Measurements from ENCODE around the gene C11orf21. TPM values are rescaled to one million over a fixed set of nuclear protein-coding genes. Genes with fewer than 3 reads are reported as not detected.
"Not testable (repeated sequence)": the region's sequence is repeated elsewhere in the genome, so short reads cannot be mapped to it uniquely, and the experiment has no call there.

Gene C11orf21
- total RNA-seq, 3 donors from 2014 or later = 0.33 to 1.0 (median 0.96) TPM

DNA sequence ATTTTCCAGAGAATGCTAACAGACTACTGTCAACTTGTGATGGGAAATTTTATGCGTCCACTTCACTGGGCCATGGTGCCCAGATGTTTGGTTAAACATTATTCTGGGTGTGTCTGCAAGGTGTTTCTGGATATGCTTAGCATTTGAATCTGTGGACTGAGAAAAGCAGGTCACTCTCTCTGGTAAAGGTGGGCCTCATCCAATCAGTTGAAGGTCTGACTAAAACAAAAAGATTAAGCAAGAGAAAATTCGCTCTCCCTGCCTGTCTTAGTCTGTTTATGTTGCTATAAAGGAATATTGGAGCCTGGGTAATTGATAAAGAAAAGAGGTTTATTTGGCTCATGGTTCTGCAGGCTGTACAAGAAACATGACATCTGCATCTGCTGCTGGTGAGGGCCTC is 43.3 kb upstream of the C11orf21 start:
- Histone ChIP-seq H3K9me3 (peaks cover 12 to 13% of the 10 kb centered on the region in 2 donors), H3K27ac (no peak overlapping the region), H3K4me1 (no peaks in the 10 kb centered on the region), H3K4me3 (no peak overlapping the region), H3K36me3 (no peaks in the 10 kb centered on the region), H3K27me3 (no peaks in the 10 kb centered on the region)
- intact Hi-C loops (cut with DNase I; ENCODE audit: low total_unique reads) = no loop called here
- TF ChIP-seq CTCF (IDR thresholded peaks at IDR 0.05) (no peak), POLR2AphosphoS5 (IDR thresholded peaks at IDR 0.05) (no peak), POLR2A (IDR thresholded peaks at IDR 0.05) (no peak)
- DNase-seq (ENCODE audit: low spot score in 2 of 2) = no peak

- H3K9me3 ChIP-seq = peaks cover 0 to 4% of the 10 kb centered on the region in 2 donors
- no peak for DNase-seq (ENCODE audit: low spot score in 2 of 2)
- intact Hi-C loops (cut with DNase I; ENCODE audit: low total_unique reads) = no loop called here
- H3K27me3 ChIP-seq = no peaks in the 10 kb centered on the region
- TF ChIP-seq CTCF (IDR thresholded peaks at IDR 0.05) (no peak), POLR2AphosphoS5 (IDR thresholded peaks at IDR 0.05) (no peak), POLR2A (IDR thresholded peaks at IDR 0.05) (no peak)
- H3K27ac ChIP-seq = no peak overlapping the region
- H3K4me1 ChIP-seq = no peaks in the 10 kb centered on the region
- H3K4me3 ChIP-seq = no peak overlapping the region
- no peaks in the 10 kb centered on the region for H3K36me3 ChIP-seq
These were observed 41.8 kb upstream of the C11orf21 start for GRCh38 chr11:2343502-2343901.

GRCh38 chr11:2342981-2343380 is 41.3 kb upstream of the C11orf21 start:
- no peak for TF ChIP-seq POLR2AphosphoS5 (IDR thresholded peaks at IDR 0.05)
- TF ChIP-seq POLR2A (IDR thresholded peaks at IDR 0.05) = no peak
- TF ChIP-seq CTCF (IDR thresholded peaks at IDR 0.05) = no peak
- Histone ChIP-seq H3K27me3 (no peaks in the 10 kb centered on the region), H3K36me3 (no peaks in the 10 kb centered on the region), H3K9me3 (peaks cover 0 to 4% of the 10 kb centered on the region in 2 donors), H3K27ac (no peak overlapping the region), H3K4me1 (no peaks in the 10 kb centered on the region), H3K4me3 (no peak overlapping the region)
- peak; percentile 43 to 48 for DNase-seq (ENCODE audit: low spot score in 2 of 2)
- intact Hi-C loops (cut with DNase I; ENCODE audit: low total_unique reads) = no loop called here

DNA sequence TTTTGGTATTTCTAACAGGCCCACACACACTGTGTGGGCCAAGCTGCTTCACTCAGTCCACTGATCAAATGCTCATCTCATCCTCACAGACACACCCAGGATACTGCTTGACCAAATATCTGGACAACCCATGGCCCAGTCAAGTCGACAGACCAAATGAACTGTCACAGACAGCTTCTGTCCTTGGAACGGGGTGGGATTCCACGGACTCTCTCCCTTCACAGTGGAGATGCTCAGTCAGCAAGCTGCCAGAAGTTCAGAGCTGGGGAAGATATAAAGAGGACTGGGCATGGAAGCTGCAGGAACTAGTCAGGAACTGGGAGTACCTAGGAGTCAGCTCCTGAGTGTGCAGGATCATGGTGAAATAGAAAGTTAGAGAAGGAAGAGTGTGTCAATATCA is 40.8 kb upstream of the C11orf21 start:
- intact Hi-C loops (cut with DNase I; ENCODE audit: low total_unique reads) = no loop called here
- Histone ChIP-seq H3K27me3 (no peaks in the 10 kb centered on the region), H3K9me3 (peaks cover 0 to 4% of the 10 kb centered on the region in 2 donors), H3K36me3 (no peaks in the 10 kb centered on the region), H3K4me1 (no peaks in the 10 kb centered on the region), H3K4me3 (no peak overlapping the region), H3K27ac (no peak overlapping the region)
- TF ChIP-seq POLR2AphosphoS5 (IDR thresholded peaks at IDR 0.05) = no peak
- TF ChIP-seq POLR2A (IDR thresholded peaks at IDR 0.05) = no peak
- no peak for TF ChIP-seq CTCF (IDR thresholded peaks at IDR 0.05)
- DNase-seq (ENCODE audit: low spot score in 2 of 2) = peak in 1 of 2 donors; percentile 22

DNA sequence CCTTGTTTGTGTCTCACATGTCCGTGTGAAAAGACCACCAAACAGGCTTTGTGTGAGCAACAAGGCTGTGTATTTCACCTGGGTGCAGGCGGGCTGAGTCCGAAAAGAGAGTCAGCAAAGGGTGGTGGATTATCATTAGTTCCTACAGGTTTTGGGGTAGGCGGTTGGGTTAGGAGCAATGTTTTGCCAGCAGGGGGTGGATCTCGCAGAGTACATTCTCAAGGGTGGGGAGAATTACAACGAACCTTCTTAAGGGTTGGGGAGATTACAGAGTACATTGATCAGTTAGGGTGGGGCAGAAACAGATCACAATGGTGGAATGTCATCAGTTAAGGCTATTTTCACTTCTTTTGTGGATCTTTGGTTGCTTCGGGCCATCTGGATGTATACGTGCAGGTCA is 37.0 kb upstream of the C11orf21 start:
- H3K4me3 ChIP-seq; intact Hi-C loops (cut with DNase I; ENCODE audit: low total_unique reads); H3K36me3 ChIP-seq; H3K27ac ChIP-seq; H3K4me1 ChIP-seq; H3K27me3 ChIP-seq; H3K9me3 ChIP-seq: not testable (repeated sequence)
- peak in 1 of 2 donors; percentile 9 for DNase-seq (ENCODE audit: low spot score in 2 of 2)

GRCh38 chr11:2335286-2335685 is 33.6 kb upstream of the C11orf21 start:
- H3K27me3 ChIP-seq; intact Hi-C loops (cut with DNase I; ENCODE audit: low total_unique reads); H3K4me3 ChIP-seq; H3K4me1 ChIP-seq; H3K36me3 ChIP-seq; H3K9me3 ChIP-seq; DNase-seq (ENCODE audit: low spot score in 2 of 2); H3K27ac ChIP-seq: not testable (repeated sequence)

DNA sequence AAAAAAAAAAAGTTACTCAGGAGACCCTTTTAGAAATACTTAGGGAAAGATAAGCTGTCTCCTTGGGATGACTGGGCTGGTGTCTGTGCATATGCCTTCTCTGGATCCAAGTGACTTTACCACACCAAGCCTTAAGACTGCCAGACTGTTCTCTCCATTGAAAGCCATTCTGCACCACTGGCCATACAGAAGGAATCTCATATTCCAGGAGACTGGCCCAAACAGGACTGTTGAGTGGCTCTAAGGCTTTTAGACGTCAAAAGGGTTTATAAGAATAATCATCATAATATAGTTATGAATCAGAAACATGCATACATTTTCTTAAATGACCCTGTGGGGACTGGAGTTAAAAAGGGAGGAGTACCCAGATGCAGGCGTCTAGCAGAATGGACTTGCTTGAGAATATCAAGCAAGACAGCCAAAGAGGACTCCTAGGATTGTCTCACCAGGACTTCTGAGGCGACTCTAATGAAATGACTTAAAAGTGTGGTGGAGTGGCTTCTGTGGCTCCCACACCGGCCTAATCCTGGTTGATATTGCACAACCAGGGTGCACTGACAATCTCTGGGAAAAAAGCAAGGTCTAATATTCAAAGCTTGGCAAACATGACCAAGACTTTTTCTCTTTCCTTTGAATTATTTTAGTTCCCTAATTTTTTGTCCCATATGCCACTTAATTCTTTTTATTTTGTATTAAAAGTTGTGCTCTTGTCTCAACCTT is 31.9 kb upstream of the C11orf21 start:
- DNase-seq (ENCODE audit: low spot score in 2 of 2); intact Hi-C loops (cut with DNase I; ENCODE audit: low total_unique reads): not testable (repeated sequence)

DNA sequence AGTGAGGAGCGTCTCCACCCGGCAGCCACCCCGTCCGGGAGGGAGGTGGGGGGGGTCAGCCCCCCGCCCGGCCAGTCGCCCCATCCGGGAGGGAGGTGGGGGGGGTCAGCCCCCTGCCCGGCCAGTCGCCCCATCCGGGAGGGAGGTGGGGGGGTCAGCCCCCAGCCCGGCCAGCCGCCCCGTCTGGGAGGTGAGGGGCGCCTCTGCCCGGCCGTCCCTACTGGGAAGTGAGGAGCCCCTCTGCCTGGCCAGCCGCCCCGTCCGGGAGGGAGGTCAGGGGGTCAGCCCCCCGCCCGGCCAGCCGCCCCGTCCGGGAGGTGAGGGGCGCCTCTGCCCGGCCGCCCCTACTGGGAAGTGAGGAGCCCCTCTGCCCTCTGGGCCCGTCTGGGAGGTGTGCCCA is 30.9 kb upstream of the C11orf21 start:
- DNase-seq (ENCODE audit: low spot score in 2 of 2); H3K9me3 ChIP-seq; H3K4me1 ChIP-seq; H3K27ac ChIP-seq; H3K36me3 ChIP-seq; H3K27me3 ChIP-seq; H3K4me3 ChIP-seq; intact Hi-C loops (cut with DNase I; ENCODE audit: low total_unique reads): not testable (repeated sequence)

More for the DNA sequence above, 31.9 kb upstream of the C11orf21 start:
- H3K4me1 ChIP-seq, H3K9me3 ChIP-seq, H3K36me3 ChIP-seq, H3K27ac ChIP-seq, H3K27me3 ChIP-seq, H3K4me3 ChIP-seq: not testable (repeated sequence)
